Measurements from ENCODE around the gene TSC1.

DNA sequence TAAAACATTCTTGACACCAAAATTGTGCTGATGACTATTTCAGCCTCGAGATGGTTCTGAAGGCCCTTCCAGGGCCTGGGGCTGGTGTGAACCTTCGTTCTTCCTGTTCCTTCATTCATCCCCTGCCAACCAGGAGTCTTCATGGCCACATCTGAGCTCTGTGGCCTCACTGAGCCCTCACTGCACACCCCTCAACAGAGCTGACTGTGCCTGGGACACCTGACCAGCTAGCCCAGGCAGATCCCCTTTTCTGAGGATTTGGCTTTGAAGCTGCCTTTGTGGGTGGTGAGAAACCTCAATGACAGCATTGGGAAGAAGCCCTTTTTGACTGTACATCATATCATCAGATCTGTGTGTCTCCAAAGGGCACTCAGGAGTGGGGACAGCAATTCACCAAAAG, 80.1 kb downstream of the TSC1 start:
- TF ChIP-seq, protein P1, sequence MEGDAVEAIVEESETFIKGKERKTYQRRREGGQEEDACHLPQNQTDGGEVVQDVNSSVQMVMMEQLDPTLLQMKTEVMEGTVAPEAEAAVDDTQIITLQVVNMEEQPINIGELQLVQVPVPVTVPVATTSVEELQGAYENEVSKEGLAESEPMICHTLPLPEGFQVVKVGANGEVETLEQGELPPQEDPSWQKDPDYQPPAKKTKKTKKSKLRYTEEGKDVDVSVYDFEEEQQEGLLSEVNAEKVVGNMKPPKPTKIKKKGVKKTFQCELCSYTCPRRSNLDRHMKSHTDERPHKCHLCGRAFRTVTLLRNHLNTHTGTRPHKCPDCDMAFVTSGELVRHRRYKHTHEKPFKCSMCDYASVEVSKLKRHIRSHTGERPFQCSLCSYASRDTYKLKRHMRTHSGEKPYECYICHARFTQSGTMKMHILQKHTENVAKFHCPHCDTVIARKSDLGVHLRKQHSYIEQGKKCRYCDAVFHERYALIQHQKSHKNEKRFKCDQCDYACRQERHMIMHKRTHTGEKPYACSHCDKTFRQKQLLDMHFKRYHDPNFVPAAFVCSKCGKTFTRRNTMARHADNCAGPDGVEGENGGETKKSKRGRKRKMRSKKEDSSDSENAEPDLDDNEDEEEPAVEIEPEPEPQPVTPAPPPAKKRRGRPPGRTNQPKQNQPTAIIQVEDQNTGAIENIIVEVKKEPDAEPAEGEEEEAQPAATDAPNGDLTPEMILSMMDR (conservative IDR thresholded peaks at IDR 0.05; ENCODE audit: low read length): no peak
- no peak for TF ChIP-seq EZH2phosphoT487 (IDR thresholded peaks at IDR 0.05; ENCODE audit: borderline replicate concordance, low read depth, low read length)

Data from OCI-LY7 (cell line).